OCI-M2 (cell line): ENCODE results near the gene GSTA5.
"Not testable (repeated sequence)": the region's sequence is repeated elsewhere in the genome, so short reads cannot be mapped to it uniquely, and the experiment has no call there.

Source experiments
- DNase-seq: peaks from one replicate; lab custom pipeline; 2025; ENCODE audit not compliant: unreplicated experiment; lab: John Stamatoyannopoulos, UW

GSTA5 gene

GRCh38 chr6:52794366-52794765, 46.2 kb downstream of the GSTA5 start:
- not testable (repeated sequence) for DNase-seq

- no peak for DNase-seq
Observed at GRCh38 chr6:52790861-52791260, 49.8 kb downstream of the GSTA5 start.

- DNase-seq = not testable (repeated sequence)
Observed at GRCh38 chr6:52789658-52790057, 51.0 kb downstream of the GSTA5 start.

- DNase-seq = no peak
Observed at GRCh38 chr6:52788478-52788877, 52.1 kb downstream of the GSTA5 start.

GRCh38 chr6:52787917-52788316, 52.7 kb downstream of the GSTA5 start:
- DNase-seq = no peak

GRCh38 chr6:52786249-52786956, 54.2 kb downstream of the GSTA5 start:
- DNase-seq = no peak

- DNase-seq = not testable (repeated sequence)
Observed at GRCh38 chr6:52782696-52783274, 57.8 kb downstream of the GSTA5 start.

- DNase-seq = not testable (repeated sequence)
Observed at GRCh38 chr6:52782209-52782608, 58.4 kb downstream of the GSTA5 start.
